Fibroblast of skin of left quadriceps (primary cell): Measurements from ENCODE around the gene FHOD1.
A peak's percentile ranks its signal among the peaks of the same experiment; 100 is the strongest.

ENCODE experiments used
- DNase-seq, 2 experiments: peaks; one replicate each; pipeline ENCODE4 v3.0.0-alpha.2; 2013; ENCODE audit warnings: low read depth in 2 of 2

Gene FHOD1

GRCh38 chr16:67277294-67277998 lies 30.2 kb upstream of the FHOD1 start:
- DNase-seq = peak; percentile 98

- no peak for DNase-seq
Observed at GRCh38 chr16:67275321-67275720, 28.0 kb upstream of the FHOD1 start.

DNA sequence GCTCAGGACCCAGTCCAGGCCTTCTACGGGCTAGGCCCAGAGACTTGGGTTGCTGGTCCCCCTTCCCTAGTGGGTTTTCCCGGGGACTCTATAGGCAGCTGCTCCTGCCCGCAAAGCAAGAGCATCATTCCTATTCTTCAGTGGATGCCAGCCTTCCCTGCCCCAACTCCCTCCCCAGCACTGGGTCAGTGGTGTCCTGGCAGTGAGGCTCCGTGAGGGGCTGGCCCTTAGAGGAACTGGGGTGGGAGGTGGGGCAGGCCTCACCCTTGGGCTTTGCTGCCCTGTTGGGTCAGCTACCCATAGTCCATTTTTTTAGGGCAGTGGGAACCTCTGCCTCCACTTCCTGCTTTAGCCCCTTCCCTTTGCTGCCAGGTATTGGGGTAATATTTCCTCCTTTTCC lies 24.2 kb upstream of the FHOD1 start:
- DNase-seq = no peak

GRCh38 chr16:67270931-67271338 lies 23.7 kb upstream of the FHOD1 start:
- DNase-seq = no peak

DNA sequence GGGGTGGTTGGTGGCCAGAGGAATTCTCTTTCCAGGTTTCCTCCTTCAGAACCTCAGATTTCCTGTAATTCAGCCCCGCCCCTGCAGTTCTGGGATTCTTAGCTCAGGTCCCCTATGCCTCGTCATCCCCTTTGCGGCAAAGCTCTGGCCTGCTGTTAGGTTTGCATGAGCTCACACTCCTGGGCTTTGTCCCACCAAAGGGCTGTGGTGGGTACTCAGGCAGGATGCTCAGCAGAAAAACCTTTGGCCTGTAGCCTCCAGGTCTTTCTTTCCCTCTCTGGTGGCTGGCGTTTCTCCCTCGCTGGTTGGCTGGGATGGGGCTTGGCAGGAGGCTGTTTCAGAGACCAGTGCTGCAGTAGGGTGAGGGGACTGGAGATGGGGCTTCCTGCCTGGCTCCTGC lies 22.5 kb upstream of the FHOD1 start:
- no peak for DNase-seq

DNA sequence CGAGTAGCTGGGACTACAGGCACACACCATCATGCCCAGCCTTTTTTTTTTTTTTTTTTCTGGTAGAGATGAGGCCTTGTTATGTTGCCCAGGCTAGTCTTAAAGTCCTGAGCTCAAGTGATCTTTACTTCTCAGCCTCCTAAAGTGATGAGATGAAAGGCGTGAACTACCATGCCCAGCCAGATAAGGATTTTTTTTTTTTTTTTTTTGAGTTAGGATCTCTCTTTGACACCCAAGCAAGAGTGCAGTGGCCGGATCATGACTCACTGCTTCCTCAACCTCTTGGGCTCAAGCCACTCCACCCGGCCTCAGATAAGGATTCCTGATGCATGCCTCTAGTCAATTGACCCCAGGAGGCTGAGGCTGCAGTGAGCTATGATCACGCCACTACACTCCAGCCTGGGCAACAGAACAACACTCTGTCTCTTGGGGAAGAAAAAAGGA lies 20.9 kb upstream of the FHOD1 start:
- peak in 1 of 2 experiments; percentile 62 for DNase-seq

DNA sequence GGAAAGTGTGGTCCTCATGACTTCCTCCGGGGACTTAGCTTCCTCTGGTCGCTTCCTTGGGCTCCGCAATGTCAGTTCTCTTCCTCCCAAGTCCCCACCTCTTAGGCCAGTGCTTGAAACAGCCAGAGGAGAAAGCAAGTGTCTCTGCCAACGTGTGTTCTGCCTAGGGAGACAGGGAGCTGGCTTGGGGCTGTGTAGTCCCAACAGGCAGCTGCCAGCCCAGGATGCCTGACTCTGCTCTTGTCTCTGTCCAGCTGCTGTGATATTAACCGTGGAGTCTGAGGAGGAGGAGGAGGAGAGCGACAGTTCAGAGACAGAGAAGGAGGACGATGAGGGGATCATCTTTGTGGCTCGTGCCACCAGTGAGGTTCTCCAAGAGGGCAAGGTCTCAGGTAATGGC lies 18.6 kb upstream of the FHOD1 start:
- no peak for DNase-seq

- no peak for DNase-seq
Observed at GRCh38 chr16:67264866-67265265, 17.6 kb upstream of the FHOD1 start.

GRCh38 chr16:67264277-67264676 lies 17.0 kb upstream of the FHOD1 start:
- no peak for DNase-seq

DNA sequence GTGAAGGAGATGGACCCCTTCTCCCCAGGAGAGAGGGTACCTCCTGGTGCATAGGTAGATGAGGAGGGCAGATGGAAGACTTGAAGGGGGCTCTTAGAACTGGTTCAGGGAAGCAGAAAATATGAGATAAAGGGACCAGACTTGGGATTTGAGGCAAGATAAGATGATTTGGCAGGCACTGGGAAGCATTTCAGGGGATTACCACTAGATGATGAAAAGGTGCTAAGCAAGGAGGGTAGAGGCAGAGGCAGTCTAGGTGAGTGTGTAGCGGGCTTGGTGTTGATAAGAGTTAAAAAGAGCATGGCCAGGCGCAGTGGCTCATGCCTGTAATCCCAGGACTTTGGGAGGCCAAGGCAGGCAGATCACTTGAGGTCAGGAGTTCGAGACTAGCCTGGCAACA lies 15.9 kb upstream of the FHOD1 start:
- no peak for DNase-seq

DNA sequence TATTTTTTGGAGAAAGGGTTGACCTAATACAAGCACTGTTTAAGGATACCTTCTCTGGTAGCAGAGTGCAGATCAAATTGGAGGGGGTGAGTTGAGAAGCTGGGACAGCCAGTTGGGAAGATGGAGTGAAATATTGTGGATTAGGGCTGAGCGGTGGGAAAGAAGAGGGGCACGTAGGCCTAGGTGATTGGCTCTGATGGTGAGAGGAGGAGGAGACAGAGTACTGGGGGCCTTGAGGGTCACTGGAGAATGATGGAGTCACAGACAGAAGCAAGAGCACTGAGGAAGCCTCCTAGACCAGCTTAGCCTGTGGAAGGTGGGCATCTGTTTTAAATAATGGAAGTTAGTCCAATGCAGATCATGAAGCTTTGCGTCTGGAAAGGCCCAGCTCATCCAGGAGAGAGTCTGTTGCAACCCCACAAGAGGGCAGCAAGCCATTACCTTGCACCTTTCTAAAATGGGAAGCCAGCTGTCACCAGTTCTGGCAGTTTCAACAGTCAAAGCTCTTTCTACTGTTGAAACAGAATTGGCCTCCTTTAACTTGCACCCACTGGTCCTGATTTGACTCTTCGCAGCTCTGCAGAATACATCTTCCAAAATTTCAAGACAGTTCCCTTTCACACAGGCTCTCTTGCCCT lies 13.3 kb upstream of the FHOD1 start:
- no peak for DNase-seq

- DNase-seq = no peak
Observed at GRCh38 chr16:67259705-67260104, 12.4 kb upstream of the FHOD1 start.

- no peak for DNase-seq
Observed at GRCh38 chr16:67258161-67258835, 11.0 kb upstream of the FHOD1 start.

- DNase-seq = no peak
Observed at GRCh38 chr16:67257486-67258160, 10.3 kb upstream of the FHOD1 start.

GRCh38 chr16:67256701-67257230 lies 9.5 kb upstream of the FHOD1 start:
- no peak for DNase-seq

DNA sequence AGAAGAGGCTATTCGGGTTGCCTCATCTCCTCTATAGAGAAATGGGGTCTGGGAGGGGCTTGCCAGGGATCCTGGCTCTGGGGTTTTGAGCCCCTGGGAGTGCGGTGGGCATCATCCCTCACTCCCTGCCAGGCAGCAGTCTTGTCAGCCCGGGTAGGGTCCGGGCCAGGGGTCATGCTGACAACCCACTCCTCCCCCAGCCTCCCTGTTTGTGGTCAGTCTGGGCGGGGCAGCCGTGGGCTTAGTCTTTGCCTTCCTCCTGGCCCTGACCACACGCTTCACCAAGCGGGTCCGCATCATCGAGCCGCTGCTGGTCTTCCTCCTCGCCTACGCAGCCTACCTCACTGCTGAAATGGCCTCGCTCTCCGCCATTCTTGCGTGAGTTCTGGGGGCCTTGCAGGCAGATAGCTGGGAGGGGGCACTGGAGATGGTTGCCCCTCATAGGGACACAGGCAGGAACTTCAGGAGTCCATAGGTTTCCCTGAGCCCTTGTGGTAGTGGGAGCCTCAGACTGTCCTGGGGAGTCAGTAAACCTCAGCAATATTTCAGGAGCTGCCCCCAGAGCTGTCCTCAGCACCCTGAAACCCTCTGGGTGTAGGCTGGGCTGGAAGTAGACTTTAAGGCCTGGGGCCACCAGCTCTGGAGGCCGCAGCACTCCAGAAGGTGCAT lies 8.4 kb upstream of the FHOD1 start:
- DNase-seq = no peak

GRCh38 chr16:67254801-67255552 lies 7.7 kb upstream of the FHOD1 start:
- DNase-seq = no peak

GRCh38 chr16:67252609-67253497 lies 5.6 kb upstream of the FHOD1 start:
- no peak for DNase-seq

DNA sequence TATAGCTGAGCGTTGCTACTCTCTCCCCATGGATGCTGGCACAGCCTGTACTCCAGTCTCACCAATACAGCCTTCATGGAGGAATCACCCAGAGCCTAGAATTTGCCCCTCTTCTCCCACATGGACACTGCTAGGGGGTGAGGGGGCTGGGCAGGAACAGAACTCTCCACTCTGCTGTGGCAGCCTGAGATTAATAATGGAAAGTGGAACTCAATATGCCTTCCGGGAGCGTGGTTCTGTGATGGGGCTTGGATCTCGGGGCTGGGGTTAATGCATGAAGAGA lies 2.7 kb upstream of the FHOD1 start:
- no peak for DNase-seq
